ENCODE measurements around the gene IRF4.

IRF4 gene

DNA sequence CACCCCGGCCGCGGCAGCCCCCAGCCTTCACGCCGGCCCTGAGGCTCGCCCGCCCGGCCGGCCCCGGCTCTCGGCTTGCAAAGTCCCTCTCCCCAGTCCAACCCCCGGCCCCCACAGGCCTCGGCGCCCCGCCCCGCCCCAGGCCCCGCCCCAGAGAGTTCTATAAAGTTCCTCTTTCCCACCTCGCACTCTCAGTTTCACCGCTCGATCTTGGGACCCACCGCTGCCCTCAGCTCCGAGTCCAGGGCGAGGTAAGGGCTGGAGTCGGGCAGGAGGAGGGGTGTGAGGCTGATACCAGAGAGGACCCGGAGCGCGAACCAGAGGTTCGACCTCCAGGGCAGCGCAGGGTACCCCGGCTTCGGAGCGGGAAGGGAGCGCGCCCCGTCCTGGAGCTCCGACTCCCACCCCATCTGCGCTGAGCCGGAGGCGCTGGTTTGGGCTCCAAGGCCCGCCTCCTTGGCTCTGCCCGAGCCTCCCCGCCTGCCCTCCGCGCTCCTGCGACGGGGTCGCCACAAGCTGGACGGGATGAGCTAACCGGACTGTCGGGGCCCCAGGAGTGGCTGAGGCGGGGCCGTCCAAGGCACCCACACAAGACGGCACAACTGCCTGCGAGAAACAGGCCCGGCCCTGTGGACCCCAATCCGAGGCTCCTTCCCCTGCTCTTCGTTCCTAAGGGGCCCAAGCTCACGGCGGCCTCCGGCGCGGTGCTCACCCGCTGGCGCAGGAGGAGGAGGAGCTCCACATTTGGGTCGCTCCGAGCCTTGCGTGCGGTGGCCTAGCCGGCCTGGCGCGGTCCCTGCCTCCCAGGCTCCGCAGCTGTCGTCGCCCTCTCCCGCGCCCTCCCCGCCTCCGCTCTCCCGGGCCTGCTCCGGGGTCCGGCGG lies at the start of gene IRF4:
Gene IRF4 (plus strand): TSS at position 194 of the 882 bp plus-strand sequence. CDS start 1,401 bp downstream, outside the sequence.
- peak; percentile 95 for DNase-seq

GRCh38 chr6:341914-342831 lies 49.4 kb upstream of the IRF4 start:
- no peak for DNase-seq

- no peak for DNase-seq
These were observed 48.7 kb upstream of the IRF4 start for GRCh38 chr6:342832-343179.

GRCh38 chr6:343226-343935 lies 48.2 kb upstream of the IRF4 start:
- DNase-seq, result no peak

DNA sequence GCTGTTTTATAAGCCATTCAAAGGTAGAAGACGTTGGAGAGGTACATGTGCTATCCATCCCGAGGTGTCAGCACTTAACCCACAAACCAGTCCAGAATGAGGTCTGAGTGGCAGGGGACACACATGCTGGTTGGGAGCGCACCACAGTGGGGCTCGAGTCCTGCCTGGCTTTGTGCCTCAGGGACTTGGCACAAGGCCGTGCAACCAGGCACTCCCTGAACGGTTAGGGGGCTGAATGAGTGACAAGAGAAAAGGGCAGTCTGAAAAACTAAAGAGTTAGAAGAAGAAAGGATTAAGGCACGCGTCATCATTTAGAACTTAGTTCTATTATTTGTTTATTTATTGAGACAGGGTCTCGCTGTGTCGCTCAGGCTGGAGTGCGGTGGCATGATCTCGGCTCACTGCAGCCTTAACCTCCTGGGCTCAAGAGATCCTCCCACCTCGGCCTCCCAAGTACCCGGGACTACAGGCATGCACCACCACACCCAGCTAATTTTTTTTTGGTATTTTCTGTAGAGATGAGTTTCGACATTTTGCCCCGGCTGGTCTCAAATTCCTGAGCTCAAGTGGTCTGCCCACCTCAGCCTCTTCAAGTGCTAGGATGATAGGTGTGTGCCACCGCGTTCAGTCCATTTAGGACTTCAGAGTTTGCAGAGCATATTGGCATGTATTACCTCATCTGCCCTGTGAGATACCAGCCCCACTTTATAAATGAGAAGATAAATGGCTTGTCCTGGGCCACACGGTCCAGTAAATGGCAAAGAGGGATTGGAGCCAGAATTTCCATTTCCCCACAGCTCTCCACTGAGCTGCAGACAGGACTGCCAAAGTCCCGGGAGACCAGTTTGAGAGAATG lies 47.4 kb upstream of the IRF4 start:
- DNase-seq, result no peak

GRCh38 chr6:344816-345340 lies 46.7 kb upstream of the IRF4 start:
- no peak for DNase-seq

GRCh38 chr6:345747-346385 lies 45.7 kb upstream of the IRF4 start:
- no peak for DNase-seq

GRCh38 chr6:346386-347030 lies 45.0 kb upstream of the IRF4 start:
- no peak for DNase-seq

DNA sequence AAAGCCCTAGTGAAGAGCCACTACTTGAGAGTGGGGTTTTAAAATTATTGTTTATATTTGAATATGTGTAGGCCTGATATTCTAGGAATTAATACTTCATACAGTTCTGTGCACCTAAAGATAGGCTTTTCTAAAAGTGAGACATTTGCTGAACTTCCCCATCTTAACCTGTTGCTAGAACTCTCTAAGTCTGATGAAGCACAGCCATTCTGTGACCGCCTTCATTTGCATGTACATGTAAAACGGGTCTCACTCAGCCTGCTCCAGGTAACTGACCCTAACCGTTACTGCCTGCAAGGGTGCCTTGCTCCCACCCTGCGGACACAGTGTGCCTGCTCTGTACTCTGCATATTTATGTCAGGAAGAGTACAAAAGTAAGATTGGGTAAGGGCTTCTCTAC lies 44.3 kb upstream of the IRF4 start:
- no peak for DNase-seq

DNA sequence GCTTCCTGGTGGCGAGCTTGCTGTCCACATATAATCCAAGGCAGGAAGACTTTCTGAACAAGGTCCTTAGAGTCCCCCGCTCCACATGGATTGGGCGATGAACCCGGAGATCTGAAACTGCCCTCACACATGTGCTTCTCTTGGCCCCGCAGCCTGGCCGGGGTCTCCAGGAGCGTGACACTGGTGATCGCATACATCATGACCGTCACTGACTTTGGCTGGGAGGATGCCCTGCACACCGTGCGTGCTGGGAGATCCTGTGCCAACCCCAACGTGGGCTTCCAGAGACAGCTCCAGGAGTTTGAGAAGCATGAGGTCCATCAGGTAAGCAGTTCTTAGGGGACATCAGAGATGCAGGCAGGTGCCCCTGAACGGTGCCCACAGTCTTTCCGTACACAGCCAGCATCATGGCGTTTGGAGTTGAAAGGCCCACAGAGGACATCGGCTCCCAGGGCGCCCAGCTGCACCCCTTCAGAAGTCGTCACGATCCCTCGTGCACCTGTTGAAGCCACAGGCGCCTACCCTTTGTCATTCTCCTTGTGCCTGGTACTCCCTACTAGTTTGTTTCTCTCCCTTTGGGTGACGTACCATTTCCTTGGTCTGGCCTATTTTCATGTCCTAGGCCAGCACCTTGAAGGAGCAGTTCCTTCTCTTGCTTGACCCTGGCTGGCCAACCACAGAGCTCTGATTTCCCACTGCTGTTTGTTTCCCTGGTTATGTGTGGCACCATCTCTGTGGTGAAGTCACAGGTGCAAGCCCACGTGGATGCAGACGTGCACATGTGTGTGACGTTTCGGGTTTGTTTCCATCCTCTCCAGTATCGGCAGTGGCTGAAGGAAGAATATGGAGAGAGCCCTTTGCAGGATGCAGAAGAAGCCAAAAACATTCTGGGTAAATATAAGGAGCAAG lies 43.3 kb upstream of the IRF4 start:
- no peak for DNase-seq

DNA sequence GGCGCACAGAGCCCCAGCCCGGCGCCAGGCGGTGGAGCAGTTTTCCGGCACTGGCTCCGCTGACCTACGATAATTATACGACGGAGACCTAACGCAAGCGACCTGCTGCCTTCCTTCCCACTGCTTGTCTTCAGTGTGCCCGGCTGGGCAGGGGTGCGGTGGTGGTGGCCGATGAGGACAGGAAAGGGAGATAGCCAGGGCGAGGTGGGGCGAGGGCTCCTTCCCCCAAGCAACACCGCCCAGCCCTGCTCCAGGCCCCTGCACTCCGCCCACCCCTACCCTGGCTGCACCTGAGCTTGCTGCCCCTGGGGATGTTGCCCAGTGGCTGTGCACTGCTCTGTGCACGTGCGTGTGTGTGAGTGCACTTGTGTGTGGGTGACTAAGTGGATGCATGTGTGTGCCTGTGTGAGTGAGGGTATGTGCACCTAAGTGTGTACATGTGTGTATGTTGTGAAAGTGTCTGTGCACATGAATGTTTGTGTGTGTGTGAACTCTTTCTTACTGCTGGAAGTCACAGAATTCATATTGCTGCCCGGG lies 42.6 kb upstream of the IRF4 start:
- no peak for DNase-seq

GRCh38 chr6:349491-349921 lies 42.0 kb upstream of the IRF4 start:
- DNase-seq, result no peak

- no peak for DNase-seq
These were observed 41.2 kb upstream of the IRF4 start for GRCh38 chr6:350371-350770.

GRCh38 chr6:351011-351866 lies 40.3 kb upstream of the IRF4 start:
- no peak for DNase-seq

- no peak for DNase-seq
These were observed 39.7 kb upstream of the IRF4 start for GRCh38 chr6:351867-352289.

- no peak for DNase-seq
These were observed 39.1 kb upstream of the IRF4 start for GRCh38 chr6:352474-352873.

- no peak for DNase-seq
These were observed 38.6 kb upstream of the IRF4 start for GRCh38 chr6:352896-353470.
